Endodermal cell (in vitro differentiated cells): ENCODE results near the gene CD300LG. TPM values are rescaled to one million over a fixed set of nuclear protein-coding genes. Genes with fewer than 3 reads are reported as not detected.
"Not testable (repeated sequence)": the region's sequence is repeated elsewhere in the genome, so short reads cannot be mapped to it uniquely, and the experiment has no call there.

ENCODE experiments used
- DNase-seq: peaks from one replicate; pipeline ENCODE4 v3.0.0-alpha.2; 2017
- H3K27ac ChIP-seq: 2 replicates; pipeline ENCODE4 v1.5.1; 2013; ENCODE audit warnings: mild to moderate bottlenecking, low read depth, low read length, moderate library complexity
- H3K27me3 ChIP-seq: 2 replicates; pipeline ENCODE4 v1.6.1; 2013; ENCODE audit warnings: mild to moderate bottlenecking, low read length, moderate library complexity; ENCODE audit not compliant: insufficient read depth, control insufficient read depth, poor library complexity, severe bottlenecking
- H3K36me3 ChIP-seq: 2 replicates; pipeline ENCODE4 v1.7.0; 2013; ENCODE audit warnings: mild to moderate bottlenecking, low read length, moderate library complexity; ENCODE audit not compliant: control insufficient read depth, insufficient read depth
- H3K4me1 ChIP-seq: one replicate; pipeline ENCODE4 v1.7.0; 2013; ENCODE audit warnings: low read length; ENCODE audit not compliant: control insufficient read depth, insufficient read depth
- H3K4me3 ChIP-seq: 2 replicates; pipeline ENCODE4 v1.5.1; 2013; ENCODE audit warnings: mild to moderate bottlenecking, low read length, moderate library complexity
- H3K9ac ChIP-seq: 2 replicates; pipeline ENCODE4 v1.6.1; 2013; ENCODE audit warnings: mild to moderate bottlenecking, low read length, moderate library complexity; ENCODE audit not compliant: poor library complexity, severe bottlenecking; ENCODE audit errors: extremely low read depth
- H3K9me3 ChIP-seq: 2 replicates; pipeline ENCODE4 v1.6.1; 2013; ENCODE audit warnings: mild to moderate bottlenecking, low read length, moderate library complexity; ENCODE audit not compliant: control insufficient read depth
- H3K27ac Mint-ChIP-seq: 2 replicates; pipeline ENCODE4 v1.8.0; 2020; ENCODE audit warnings: mixed read lengths
- H3K27me3 Mint-ChIP-seq: 2 replicates; pipeline ENCODE4 v1.8.0; 2021; ENCODE audit warnings: mild to moderate bottlenecking, mixed read lengths; ENCODE audit not compliant: insufficient read depth
- H3K36me3 Mint-ChIP-seq: 2 replicates; pipeline ENCODE4 v1.8.0; 2020; ENCODE audit warnings: low read depth, mixed read lengths
- H3K4me1 Mint-ChIP-seq: 2 replicates; pipeline ENCODE4 v1.8.0; 2020; ENCODE audit warnings: mixed read lengths
- H3K4me3 Mint-ChIP-seq: 2 replicates; pipeline ENCODE4 v1.8.0; 2020; ENCODE audit warnings: mild to moderate bottlenecking, moderate library complexity, mixed read lengths
- H3K9me3 Mint-ChIP-seq: 2 replicates; pipeline ENCODE4 v1.8.0; 2020; ENCODE audit warnings: mild to moderate bottlenecking, mixed read lengths
- WGBS, 2 experiments: methylation state at CpG; one replicate each; pipeline versions ENCODE4 v1.1.5 to v1.1.7; 2013; ENCODE audit warnings: missing lambda C conversion rate in 2 of 2, mixed read lengths in 1 of 2; ENCODE audit not compliant: insufficient coverage in 1 of 2, insufficient read length in 1 of 2; 5-methylcytosine and 5-hydroxymethylcytosine counted together
- total RNA-seq, 2 donors: library from RNA; stranded (reverse); fragmentation: NEBNext Ultra II Directional in 1 of 2; extraction: Animal tissue kit (Norgen Biotek cat#: 25700) in 1 of 2; gene quantifications; 2 replicates in 1 of 2; 3 replicates in 1 of 2; pipeline ENCODE4 v1.2.1, GENCODE V29; 2021
- TF ChIP-seq, protein P1 (sequence below): fragments of 200-600 bp; sonication (generic); conservative IDR thresholded peaks from 2 replicates; pipeline ENCODE4 v1.5.0; 2021; ENCODE audit warnings: antibody characterized with exemption, mild to moderate bottlenecking

CD300LG gene
- total RNA-seq, 2 donors from 2014 or later, result not detected

DNA sequence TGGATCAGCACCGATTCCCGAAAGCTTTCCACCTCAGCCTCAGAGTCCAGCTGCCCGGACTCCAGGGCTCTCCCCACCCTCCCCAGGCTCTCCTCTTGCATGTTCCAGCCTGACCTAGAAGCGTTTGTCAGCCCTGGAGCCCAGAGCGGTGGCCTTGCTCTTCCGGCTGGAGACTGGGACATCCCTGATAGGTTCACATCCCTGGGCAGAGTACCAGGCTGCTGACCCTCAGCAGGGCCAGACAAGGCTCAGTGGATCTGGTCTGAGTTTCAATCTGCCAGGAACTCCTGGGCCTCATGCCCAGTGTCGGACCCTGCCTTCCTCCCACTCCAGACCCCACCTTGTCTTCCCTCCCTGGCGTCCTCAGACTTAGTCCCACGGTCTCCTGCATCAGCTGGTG is 15.0 kb downstream of the CD300LG start:
- Mint-ChIP-seq H3K9me3 (peaks cover 5% of the 10 kb centered on the region), H3K27ac (no peak overlapping the region), H3K27me3 (peaks cover under 1% of the 10 kb centered on the region), H3K36me3 (no peaks in the 10 kb centered on the region), H3K4me3 (no peak overlapping the region), H3K4me1 (no peaks in the 10 kb centered on the region)
- peak; percentile 40 for DNase-seq
- Histone ChIP-seq H3K36me3 (no peaks in the 10 kb centered on the region), H3K27ac (no peak overlapping the region), H3K4me3 (no peak overlapping the region), H3K9me3 (no peaks in the 10 kb centered on the region), H3K4me1 (no peaks in the 10 kb centered on the region), H3K9ac (no peak overlapping the region), H3K27me3 (no peaks in the 10 kb centered on the region)
- TF ChIP-seq, protein P1, sequence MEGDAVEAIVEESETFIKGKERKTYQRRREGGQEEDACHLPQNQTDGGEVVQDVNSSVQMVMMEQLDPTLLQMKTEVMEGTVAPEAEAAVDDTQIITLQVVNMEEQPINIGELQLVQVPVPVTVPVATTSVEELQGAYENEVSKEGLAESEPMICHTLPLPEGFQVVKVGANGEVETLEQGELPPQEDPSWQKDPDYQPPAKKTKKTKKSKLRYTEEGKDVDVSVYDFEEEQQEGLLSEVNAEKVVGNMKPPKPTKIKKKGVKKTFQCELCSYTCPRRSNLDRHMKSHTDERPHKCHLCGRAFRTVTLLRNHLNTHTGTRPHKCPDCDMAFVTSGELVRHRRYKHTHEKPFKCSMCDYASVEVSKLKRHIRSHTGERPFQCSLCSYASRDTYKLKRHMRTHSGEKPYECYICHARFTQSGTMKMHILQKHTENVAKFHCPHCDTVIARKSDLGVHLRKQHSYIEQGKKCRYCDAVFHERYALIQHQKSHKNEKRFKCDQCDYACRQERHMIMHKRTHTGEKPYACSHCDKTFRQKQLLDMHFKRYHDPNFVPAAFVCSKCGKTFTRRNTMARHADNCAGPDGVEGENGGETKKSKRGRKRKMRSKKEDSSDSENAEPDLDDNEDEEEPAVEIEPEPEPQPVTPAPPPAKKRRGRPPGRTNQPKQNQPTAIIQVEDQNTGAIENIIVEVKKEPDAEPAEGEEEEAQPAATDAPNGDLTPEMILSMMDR, result no peak
- WGBS, 2 experiments, result 91 to 95% methylated on average over 7 to 9 of the region's 9 CpGs

DNA sequence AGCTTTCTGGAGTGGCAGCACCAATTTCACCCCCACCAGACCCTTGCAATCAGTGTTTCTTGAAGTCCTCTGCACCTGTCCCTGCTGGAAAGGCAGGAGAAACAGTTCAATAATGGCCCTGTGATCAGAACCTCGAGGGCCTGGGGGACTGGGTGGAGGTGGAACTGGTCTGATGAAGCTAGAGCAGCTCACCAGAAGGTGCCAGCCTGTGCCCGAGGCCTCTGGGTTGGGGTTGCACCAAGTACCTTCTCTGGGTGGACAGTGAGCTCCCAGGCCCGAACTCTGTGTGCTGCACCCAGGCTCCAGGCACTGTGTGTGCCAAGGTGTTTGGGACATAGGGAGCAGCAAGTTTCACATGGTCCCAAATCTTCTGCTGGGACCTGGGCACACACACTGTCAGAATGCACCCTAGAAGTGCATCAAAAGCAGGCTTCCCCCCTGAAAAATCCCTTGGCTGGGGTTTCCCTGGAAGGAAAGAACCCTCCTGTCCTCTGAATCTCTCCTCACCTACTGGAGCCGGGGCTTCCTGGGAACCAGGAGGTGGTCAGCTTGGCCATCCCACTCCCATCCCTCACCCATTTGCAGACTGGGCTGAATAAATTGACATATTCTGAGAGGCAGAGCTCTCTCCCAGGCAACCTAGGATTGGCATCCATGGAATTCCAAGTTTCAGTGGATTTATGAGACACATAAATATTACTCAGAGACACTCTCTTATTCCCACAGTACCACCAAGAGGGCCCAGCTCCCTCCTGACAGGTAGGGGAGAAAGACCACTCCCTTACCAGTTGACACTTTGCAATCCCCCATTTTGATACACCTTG is 17.4 kb downstream of the CD300LG start:
- no peaks in the 10 kb centered on the region for H3K9me3 ChIP-seq
- no peaks in the 10 kb centered on the region for H3K4me1 ChIP-seq
- H3K27me3 ChIP-seq, result no peaks in the 10 kb centered on the region
- H3K27ac Mint-ChIP-seq, result no peak overlapping the region
- H3K4me1 Mint-ChIP-seq, result no peaks in the 10 kb centered on the region
- H3K9me3 Mint-ChIP-seq, result no peaks in the 10 kb centered on the region
- TF ChIP-seq, protein P1, result no peak
- DNase-seq, result peak; percentile 33
- peaks cover 13% of the 10 kb centered on the region for H3K27me3 Mint-ChIP-seq
- H3K4me3 ChIP-seq, result no peak overlapping the region
- H3K4me3 Mint-ChIP-seq, result no peak overlapping the region
- WGBS, 2 experiments, result 84 to 100% methylated on average over 1 to 4 of the region's 4 CpGs
- H3K9ac ChIP-seq, result no peak overlapping the region
- no peaks in the 10 kb centered on the region for H3K36me3 ChIP-seq
- H3K36me3 Mint-ChIP-seq, result no peaks in the 10 kb centered on the region
- no peak overlapping the region for H3K27ac ChIP-seq

DNA sequence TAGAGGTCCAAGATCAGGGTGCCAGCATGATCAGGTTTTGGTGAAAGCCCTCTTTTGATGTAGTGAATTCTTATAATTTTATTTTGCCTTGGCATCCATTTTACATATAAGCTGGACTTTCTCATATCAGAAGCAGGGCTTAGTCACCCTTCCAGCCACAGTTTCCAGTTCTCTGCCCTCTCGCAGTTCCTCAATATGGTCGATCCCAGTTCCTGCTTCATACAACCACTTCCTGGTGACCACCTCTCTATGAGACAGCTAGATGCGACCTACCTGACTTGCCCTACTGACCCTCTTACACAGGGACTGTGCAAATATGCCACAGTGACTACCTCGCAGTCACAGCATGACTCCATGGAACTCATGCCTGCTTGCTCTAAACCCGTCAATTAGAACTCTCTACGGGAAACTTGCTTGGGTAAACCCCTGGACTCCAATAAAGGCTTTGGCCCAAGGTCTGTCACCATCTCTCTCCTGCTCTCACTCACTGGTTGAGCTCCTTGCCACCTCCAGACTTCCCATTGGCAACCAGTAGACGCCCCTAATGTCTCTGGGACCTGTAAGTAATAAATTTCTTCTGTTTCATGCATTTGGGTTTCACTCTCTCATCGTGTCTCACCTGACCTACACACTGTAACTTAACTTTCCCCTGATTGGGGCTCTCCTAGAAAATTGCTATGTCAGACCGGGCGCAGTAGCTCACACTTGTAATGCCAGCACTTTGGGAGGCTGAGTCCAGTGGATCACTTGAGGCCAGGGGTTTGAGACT is 21.4 kb downstream of the CD300LG start:
- Mint-ChIP-seq H3K36me3 (no peaks in the 10 kb centered on the region), H3K4me3 (no peak overlapping the region), H3K4me1 (no peaks in the 10 kb centered on the region), H3K27me3 (peaks cover 19% of the 10 kb centered on the region), H3K9me3 (no peaks in the 10 kb centered on the region), H3K27ac (no peak overlapping the region)
- Histone ChIP-seq H3K4me3 (no peak overlapping the region), H3K9ac (no peak overlapping the region), H3K36me3 (no peaks in the 10 kb centered on the region), H3K4me1 (no peaks in the 10 kb centered on the region), H3K27ac (no peak overlapping the region), H3K9me3 (no peaks in the 10 kb centered on the region), H3K27me3 (peaks cover 6% of the 10 kb centered on the region)
- peak; percentile 35 for DNase-seq
- TF ChIP-seq, protein P1, result no peak
- 91 to 93% methylated on average over 7 to 10 of the region's 10 CpGs for WGBS, 2 experiments

DNA sequence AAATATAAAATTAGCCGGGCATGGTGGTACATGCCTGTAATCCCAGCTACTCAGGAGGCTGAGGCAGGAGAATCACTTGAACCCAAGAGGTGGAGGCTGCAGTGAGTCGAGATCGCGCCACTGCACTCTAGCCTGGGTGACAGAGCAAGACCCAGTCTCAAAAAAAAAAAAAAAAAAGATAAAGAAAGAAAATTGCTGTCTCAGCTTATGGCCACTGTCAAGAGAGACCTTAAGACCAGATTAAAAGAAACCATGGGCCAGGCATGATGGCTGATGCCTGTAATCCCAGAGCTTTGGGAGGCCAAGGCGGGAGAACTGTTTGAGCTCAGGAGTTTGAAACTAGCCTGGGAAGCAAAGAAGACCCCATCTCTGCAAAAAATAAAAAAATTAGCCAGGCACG is 22.1 kb downstream of the CD300LG start:
- H3K27me3 Mint-ChIP-seq, result peaks cover 19% of the 10 kb centered on the region
- H3K4me1 Mint-ChIP-seq, H3K4me1 ChIP-seq, H3K9me3 ChIP-seq, H3K4me3 Mint-ChIP-seq, H3K36me3 Mint-ChIP-seq, H3K9me3 Mint-ChIP-seq, H3K9ac ChIP-seq, H3K27ac Mint-ChIP-seq, H3K4me3 ChIP-seq, H3K27me3 ChIP-seq, H3K36me3 ChIP-seq, H3K27ac ChIP-seq: not testable (repeated sequence)
- peak; percentile 13 for DNase-seq
- WGBS, 2 experiments, result 71 to 100% methylated on average over 2 to 6 of the region's 6 CpGs
